Loucy (cell line): Measurements from ENCODE around the gene UFD1.

Experiments
- H2AFZ ChIP-seq: fragments of 200-600 bp; sonication (generic); 2 replicates; pipeline ENCODE4 v1.6.0; 2016; ENCODE audit warnings: antibody characterized with exemption, mild to moderate bottlenecking, low read length, moderate library complexity
- H3F3A ChIP-seq: fragments of 200-600 bp; 2 replicates; pipeline ENCODE4 v1.6.0; 2016; ENCODE audit warnings: antibody characterized with exemption, low read depth, mild to moderate bottlenecking
- H3K27me3 ChIP-seq: fragments of 200-600 bp; sonication (generic); 2 replicates; pipeline ENCODE4 v1.6.1; 2014; ENCODE audit warnings: low read length, mild to moderate bottlenecking; ENCODE audit not compliant: insufficient read depth, poor library complexity, severe bottlenecking
- H3K36me3 ChIP-seq: fragments of 200-600 bp; sonication (generic); 2 replicates; pipeline ENCODE4 v1.6.1; 2016; ENCODE audit warnings: low read length; ENCODE audit not compliant: insufficient read depth
- H3K4me1 ChIP-seq: fragments of 200-600 bp; sonication (generic); 2 replicates; pipeline ENCODE4 v1.5.1; 2014; ENCODE audit warnings: low read length, mild to moderate bottlenecking; ENCODE audit not compliant: insufficient read depth, poor library complexity, severe bottlenecking
- H3K4me2 ChIP-seq: fragments of 200-600 bp; sonication (generic); 2 replicates; pipeline ENCODE4 v1.6.0; 2014; ENCODE audit warnings: antibody characterized with exemption, low read length, low read depth, mild to moderate bottlenecking; ENCODE audit not compliant: poor library complexity, severe bottlenecking
- H3K4me3 ChIP-seq: fragments of 200-600 bp; sonication (generic); 2 replicates; pipeline ENCODE4 v1.5.1; 2014; ENCODE audit warnings: low read length, mild to moderate bottlenecking, mixed read lengths; ENCODE audit not compliant: poor library complexity, severe bottlenecking
- H3K79me2 ChIP-seq: fragments of 200-600 bp; sonication (generic); 2 replicates; pipeline ENCODE4 v1.6.1; 2014; ENCODE audit warnings: low read length; ENCODE audit not compliant: insufficient read depth
- H3K9ac ChIP-seq: fragments of 200-600 bp; sonication (generic); 2 replicates; pipeline ENCODE4 v1.6.0; 2014; ENCODE audit warnings: mild to moderate bottlenecking, low read depth, low read length, moderate library complexity; ENCODE audit not compliant: poor library complexity, severe bottlenecking
- H3K9me2 ChIP-seq: fragments of 200-600 bp; sonication (generic); replicated peaks from 2 replicates; pipeline ENCODE4 v1.6.1; 2016; ENCODE audit warnings: low read depth, low read length, mixed read lengths
- H3K9me3 ChIP-seq: fragments of 200-600 bp; sonication (generic); 2 replicates; pipeline ENCODE4 v1.6.1; 2014; ENCODE audit warnings: mild to moderate bottlenecking, antibody characterized with exemption, low read length, low read depth; ENCODE audit not compliant: insufficient read depth
- H4K20me1 ChIP-seq: fragments of 200-600 bp; sonication (generic); 2 replicates; pipeline ENCODE4 v1.6.0; 2014; ENCODE audit warnings: antibody characterized with exemption, low read length, mild to moderate bottlenecking; ENCODE audit not compliant: insufficient read depth, poor library complexity, severe bottlenecking
- CTCF ChIP-seq: fragments of 200-600 bp; sonication (generic); conservative IDR thresholded peaks from 2 replicates; pipeline ENCODE4 v1.5.1; 2014; ENCODE audit warnings: mild to moderate bottlenecking, antibody characterized with exemption, low read length
- EZH2phosphoT487 ChIP-seq: fragments of 200-600 bp; IDR thresholded peaks from 2 replicates; pipeline ENCODE4 v1.6.1; 2018; ENCODE audit warnings: antibody characterized with exemption, mild to moderate bottlenecking, moderate library complexity, borderline replicate concordance

UFD1 gene

GRCh38 chr22:19464975-19465374 lies 14.0 kb downstream of the UFD1 start:
- Histone ChIP-seq H3K36me3 (peaks cover 79% of the 10 kb centered on the region; the same call in 1 of the 2 replicates), H4K20me1 (no peaks in the 10 kb centered on the region), H3K9ac (no peak overlapping the region), H3K9me2 (no peaks in the 10 kb centered on the region), H3K79me2 (no peaks in the 10 kb centered on the region), H3K4me2 (no peak overlapping the region), H3K4me3 (no peak overlapping the region), H3K9me3 (no peaks in the 10 kb centered on the region), H3K4me1 (no peaks in the 10 kb centered on the region), H3K27me3 (no peaks in the 10 kb centered on the region), H3F3A (no peaks in the 10 kb centered on the region), H2AFZ (no peak overlapping the region)
- TF ChIP-seq EZH2phosphoT487 (no peak), CTCF (no peak)

- H3K9me2 ChIP-seq = no peaks in the 10 kb centered on the region
- H3K79me2 ChIP-seq = no peaks in the 10 kb centered on the region
- H3K4me1 ChIP-seq = no peaks in the 10 kb centered on the region
- no peaks in the 10 kb centered on the region for H3F3A ChIP-seq
- no peak overlapping the region for H2AFZ ChIP-seq
- H4K20me1 ChIP-seq = no peaks in the 10 kb centered on the region
- H3K9me3 ChIP-seq = no peaks in the 10 kb centered on the region
- no peak overlapping the region for H3K4me2 ChIP-seq
- H3K4me3 ChIP-seq = no peak overlapping the region
- H3K27me3 ChIP-seq = no peaks in the 10 kb centered on the region
- peaks cover 74% of the 10 kb centered on the region; the same call in 1 of the 2 replicates for H3K36me3 ChIP-seq
- TF ChIP-seq EZH2phosphoT487 (no peak), CTCF (no peak)
- H3K9ac ChIP-seq = no peak overlapping the region
Observed at GRCh38 chr22:19464546-19464945, 14.4 kb downstream of the UFD1 start.

GRCh38 chr22:19463491-19464469 lies 15.2 kb downstream of the UFD1 start:
- no peaks in the 10 kb centered on the region for H3K9me2 ChIP-seq
- no peaks in the 10 kb centered on the region for H3F3A ChIP-seq

More at GRCh38 chr22:19463491-19464469, 15.2 kb downstream of the UFD1 start:
- no peaks in the 10 kb centered on the region for H3K9me3 ChIP-seq
- no peaks in the 10 kb centered on the region for H3K79me2 ChIP-seq
- H3K4me2 ChIP-seq = no peak overlapping the region
- no peaks in the 10 kb centered on the region for H3K4me1 ChIP-seq
- H3K36me3 ChIP-seq = peaks cover 67% of the 10 kb centered on the region; the same call in 1 of the 2 replicates
- H3K27me3 ChIP-seq = no peaks in the 10 kb centered on the region
- no peak overlapping the region for H3K4me3 ChIP-seq
- H3K9ac ChIP-seq = no peak overlapping the region
- H4K20me1 ChIP-seq = no peaks in the 10 kb centered on the region
- H2AFZ ChIP-seq = no peak overlapping the region
- TF ChIP-seq EZH2phosphoT487 (no peak), CTCF (no peak)
